ENCODE data around the gene ING4.

GRCh38 chr12:6618483-6619225 is 44.3 kb downstream of the ING4 start:
- TF ChIP-seq CTCF (conservative IDR thresholded peaks at IDR 0.05; ENCODE audit: low read depth, low read length) (no peak), SMC3 (IDR thresholded peaks at IDR 0.05; ENCODE audit: low read depth, low read length) (no peak), BHLHE40 (IDR thresholded peaks at IDR 0.05; ENCODE audit: low read depth, low read length) (no peak), CEBPB (IDR thresholded peaks at IDR 0.05; ENCODE audit: low read depth, low read length) (no peak), MAFK (IDR thresholded peaks at IDR 0.05; ENCODE audit: low read depth, low read length) (no peak), POLR2A (IDR thresholded peaks at IDR 0.05; ENCODE audit: low read depth, low read length) (no peak), RAD21 (IDR thresholded peaks at IDR 0.05; ENCODE audit: low read length) (no peak), MXI1 (IDR thresholded peaks at IDR 0.05; ENCODE audit: borderline replicate concordance, low read depth, low read length) (no peak), RFX5 (IDR thresholded peaks at IDR 0.05; ENCODE audit: low read depth, low read length) (no peak), USF2 (IDR thresholded peaks at IDR 0.05; ENCODE audit: low read depth, low read length) (no peak), RCOR1 (IDR thresholded peaks at IDR 0.05; ENCODE audit: insufficient replicate concordance, low read length) (no peak), MAZ (IDR thresholded peaks at IDR 0.05; ENCODE audit: borderline replicate concordance, low read depth, low read length) (no peak), CHD1 (IDR thresholded peaks at IDR 0.05; ENCODE audit: low read depth, low read length) (no peak), ELK1 (IDR thresholded peaks at IDR 0.05; ENCODE audit: borderline replicate concordance, low read depth, low read length) (no peak)
